ENCODE data around the gene ZNF747.
A peak's percentile ranks its signal among the peaks of the same experiment; 100 is the strongest.

ZNF747 gene

GRCh38 chr16:30557707-30557956 is 23.0 kb upstream of the ZNF747 start:
- TF ChIP-seq CTCF (IDR thresholded peaks at IDR 0.05) (no peak), ZFX (IDR thresholded peaks at IDR 0.05; ENCODE audit: borderline replicate concordance) (no peak)
- H3K27ac ChIP-seq = peak overlapping the region; percentile 94

- H3K27ac ChIP-seq = peak overlapping the region; percentile 94
- TF ChIP-seq ZFX (IDR thresholded peaks at IDR 0.05; ENCODE audit: borderline replicate concordance) (no peak), CTCF (IDR thresholded peaks at IDR 0.05) (no peak)
Observed at GRCh38 chr16:30556125-30556473, 21.4 kb upstream of the ZNF747 start.

GRCh38 chr16:30555315-30556124 is 20.9 kb upstream of the ZNF747 start:
- TF ChIP-seq ZFX (IDR thresholded peaks at IDR 0.05; ENCODE audit: borderline replicate concordance) = no peak
- peak overlapping the region; percentile 94 for H3K27ac ChIP-seq

GRCh38 chr16:30554557-30555314 is 20.1 kb upstream of the ZNF747 start:
- no peak for TF ChIP-seq ZFX (IDR thresholded peaks at IDR 0.05; ENCODE audit: borderline replicate concordance)
- no peak for TF ChIP-seq CTCF (IDR thresholded peaks at IDR 0.05)
- H3K27ac ChIP-seq = no peak overlapping the region; the same call in 1 of the 2 replicates

GRCh38 chr16:30553393-30553899 is 18.8 kb upstream of the ZNF747 start:
- H3K27ac ChIP-seq = peak overlapping the region; percentile 26
- TF ChIP-seq ZFX (IDR thresholded peaks at IDR 0.05; ENCODE audit: borderline replicate concordance) = no peak
- TF ChIP-seq CTCF (IDR thresholded peaks at IDR 0.05) = no peak

- TF ChIP-seq ZFX (IDR thresholded peaks at IDR 0.05; ENCODE audit: borderline replicate concordance) = no peak
- TF ChIP-seq CTCF (IDR thresholded peaks at IDR 0.05) = no peak
- H3K27ac ChIP-seq = peak overlapping the region; percentile 26; the same call in 1 of the 2 replicates
Observed at GRCh38 chr16:30552956-30553355, 18.3 kb upstream of the ZNF747 start.

GRCh38 chr16:30551781-30552180 is 17.1 kb upstream of the ZNF747 start:
- H3K27ac ChIP-seq = no peak overlapping the region
- no peak for TF ChIP-seq CTCF (IDR thresholded peaks at IDR 0.05)
- TF ChIP-seq ZFX (IDR thresholded peaks at IDR 0.05; ENCODE audit: borderline replicate concordance) = no peak
